AG04450 (cell line): ENCODE results near the gene PTCH1. TPM values are rescaled to one million over a fixed set of nuclear protein-coding genes. Genes with fewer than 3 reads are reported as not detected.

Source experiments
- CTCF ChIA-PET: fragments of 300-600, 350-600 bp; formaldehyde crosslinking; extraction: SDS; loops from one replicate; lab custom pipeline; 2022; ENCODE audit warnings: antibody characterized with exemption, inconsistent platforms; lab: Charles Lee
- POLR2A ChIA-PET: fragments of 350-600 bp; formaldehyde crosslinking; extraction: SDS; loops from one replicate; lab custom pipeline; 2021; ENCODE audit warnings: antibody characterized with exemption, inconsistent platforms; lab: Yijun Ruan, JAX
- DNase-seq: peaks from one replicate; pipeline ENCODE4 v3.0.0-alpha.2; 2011; ENCODE audit warnings: low read depth, low spot score
- H3K27ac ChIP-seq: one replicate; pipeline ENCODE4 v1.5.1; 2012; ENCODE audit warnings: low read depth, low read length, control low read depth
- H3K27me3 ChIP-seq: one replicate; pipeline ENCODE4 v1.6.0; 2012; ENCODE audit warnings: low read length; ENCODE audit not compliant: control insufficient read depth, insufficient read depth
- H3K4me3 ChIP-seq: 2 replicates; pipeline ENCODE4 v1.5.1; 2011; ENCODE audit warnings: mild to moderate bottlenecking, low read depth, low read length, control low read depth
- H3K9me3 ChIP-seq: 2 replicates; pipeline ENCODE4 v1.5.1; 2012; ENCODE audit warnings: low read length; ENCODE audit not compliant: control insufficient read depth, insufficient read depth
- polyA plus RNA-seq: library from polyadenylated mRNA; depleted of rRNA; stranded (reverse); fragments of >200 nt; gene quantifications from 2 replicates; pipeline ENCODE4 v1.2.3, GENCODE V29; 2011
- TF ChIP-seq, protein P1 (sequence below): IDR thresholded peaks from 2 replicates; pipeline ENCODE4 v1.5.1; 2011; ENCODE audit warnings: low read depth, low read length, control low read depth, inconsistent platforms

PTCH1 gene
- polyA plus RNA-seq, 1 experiment: 7.3 TPM

- DNase-seq: no peak
- ChIA-PET POLR2A (interaction anchor here (1.1 kb wide), 1 partner anchor 11 kb away, joined by 5 read pairs; no protein-coding TSS in a partner anchor), CTCF (no interaction called here)
- no peak overlapping the region for H3K4me3 ChIP-seq
- H3K27me3 ChIP-seq: no peaks in the 10 kb centered on the region
- no peaks in the 10 kb centered on the region; the same call in 1 of the 2 replicates for H3K9me3 ChIP-seq
- H3K27ac ChIP-seq: no peak overlapping the region
- TF ChIP-seq, protein P1, sequence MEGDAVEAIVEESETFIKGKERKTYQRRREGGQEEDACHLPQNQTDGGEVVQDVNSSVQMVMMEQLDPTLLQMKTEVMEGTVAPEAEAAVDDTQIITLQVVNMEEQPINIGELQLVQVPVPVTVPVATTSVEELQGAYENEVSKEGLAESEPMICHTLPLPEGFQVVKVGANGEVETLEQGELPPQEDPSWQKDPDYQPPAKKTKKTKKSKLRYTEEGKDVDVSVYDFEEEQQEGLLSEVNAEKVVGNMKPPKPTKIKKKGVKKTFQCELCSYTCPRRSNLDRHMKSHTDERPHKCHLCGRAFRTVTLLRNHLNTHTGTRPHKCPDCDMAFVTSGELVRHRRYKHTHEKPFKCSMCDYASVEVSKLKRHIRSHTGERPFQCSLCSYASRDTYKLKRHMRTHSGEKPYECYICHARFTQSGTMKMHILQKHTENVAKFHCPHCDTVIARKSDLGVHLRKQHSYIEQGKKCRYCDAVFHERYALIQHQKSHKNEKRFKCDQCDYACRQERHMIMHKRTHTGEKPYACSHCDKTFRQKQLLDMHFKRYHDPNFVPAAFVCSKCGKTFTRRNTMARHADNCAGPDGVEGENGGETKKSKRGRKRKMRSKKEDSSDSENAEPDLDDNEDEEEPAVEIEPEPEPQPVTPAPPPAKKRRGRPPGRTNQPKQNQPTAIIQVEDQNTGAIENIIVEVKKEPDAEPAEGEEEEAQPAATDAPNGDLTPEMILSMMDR: no peak
Observed at GRCh38 chr9:95451065-95451426, 65.7 kb downstream of the PTCH1 start.

GRCh38 chr9:95450171-95451064 is 66.4 kb downstream of the PTCH1 start:
- no peaks in the 10 kb centered on the region; the same call in 1 of the 2 replicates for H3K9me3 ChIP-seq
- CTCF ChIA-PET: no interaction called here
- TF ChIP-seq, protein P1: no peak
- no peak overlapping the region for H3K4me3 ChIP-seq
- no peak overlapping the region for H3K27ac ChIP-seq
- H3K27me3 ChIP-seq: no peaks in the 10 kb centered on the region
- POLR2A ChIA-PET: interaction anchor here (1.1 kb wide), 1 partner anchor 12 kb away, joined by 5 read pairs; no protein-coding TSS in a partner anchor
- no peak for DNase-seq

DNA sequence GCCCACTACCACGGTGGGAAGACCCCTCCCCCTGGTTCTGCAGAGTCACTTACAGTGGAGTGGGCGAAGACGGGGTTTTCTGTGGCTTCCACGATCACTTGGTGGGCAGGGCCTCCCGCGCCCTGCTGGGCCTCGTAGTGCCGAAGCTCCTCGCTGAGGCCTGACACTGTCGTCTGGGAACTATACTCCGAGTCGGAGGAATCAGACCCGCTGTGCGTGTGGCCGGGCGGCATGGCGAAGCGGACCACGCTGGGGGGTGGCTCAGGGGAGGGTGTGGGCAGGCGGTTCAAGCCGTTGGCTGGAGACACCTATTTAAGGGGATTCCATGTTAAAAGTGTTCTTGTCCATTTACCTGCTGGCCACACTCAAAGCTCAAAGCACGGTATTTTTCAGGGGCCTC is 67.8 kb downstream of the PTCH1 start:
- Histone ChIP-seq H3K9me3 (no peaks in the 10 kb centered on the region; the same call in 1 of the 2 replicates), H3K4me3 (no peak overlapping the region), H3K27ac (no peak overlapping the region), H3K27me3 (no peaks in the 10 kb centered on the region)
- DNase-seq: no peak
- ChIA-PET POLR2A (no interaction called here), CTCF (interaction anchor here (0.5 kb wide), 1 partner anchor 14 kb away, joined by 7 read pairs; no protein-coding TSS in a partner anchor)
- TF ChIP-seq, protein P1: no peak

DNA sequence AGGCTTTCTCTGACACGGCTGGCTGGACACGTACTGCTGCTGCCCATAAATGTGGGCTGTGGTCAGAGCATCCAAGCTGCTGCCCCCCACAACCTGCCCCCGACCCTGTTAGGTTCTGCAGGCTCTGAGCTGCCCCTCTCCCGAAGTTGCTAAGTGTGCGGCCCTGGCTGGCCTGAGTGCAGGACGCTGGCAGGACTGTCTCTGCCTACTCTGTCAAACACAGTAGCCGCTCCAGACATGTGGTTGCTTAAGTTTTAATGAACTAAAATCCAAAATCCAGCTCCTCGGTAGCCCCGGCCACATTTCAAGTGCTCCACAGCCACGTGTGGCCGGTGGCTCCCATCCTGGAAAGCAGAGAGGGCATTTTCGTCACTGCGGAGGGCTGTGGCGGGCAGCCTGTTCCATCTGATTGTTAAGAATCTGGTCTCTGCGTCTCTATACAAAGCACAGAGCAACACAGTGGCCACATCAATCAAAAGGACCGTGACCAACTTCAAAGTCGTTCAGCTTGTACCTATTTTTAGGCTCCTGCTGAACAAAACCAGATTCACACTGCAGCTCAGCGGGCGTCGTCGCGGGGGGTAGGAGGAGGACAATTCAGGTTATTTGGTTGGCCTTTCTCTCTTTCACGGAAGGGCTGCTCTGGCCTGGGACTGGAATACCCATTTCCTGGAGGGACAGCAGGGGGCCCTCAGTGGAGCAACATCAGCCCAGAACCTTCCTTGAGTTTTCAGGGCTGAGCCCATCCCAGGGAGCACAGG is 68.9 kb downstream of the PTCH1 start:
- TF ChIP-seq, protein P1: no peak
- ChIA-PET CTCF (interaction anchor here (0.6 kb wide), 1 partner anchor 15 kb away, joined by 3 read pairs; no protein-coding TSS in a partner anchor), POLR2A (interaction anchor here (0.6 kb wide), 1 partner anchor 58 kb away, joined by 8 read pairs; no protein-coding TSS in a partner anchor)

More for the DNA sequence above, 68.9 kb downstream of the PTCH1 start:
- no peaks in the 10 kb centered on the region for H3K27me3 ChIP-seq
- H3K4me3 ChIP-seq: no peak overlapping the region
- no peak overlapping the region for H3K27ac ChIP-seq
- no peak for DNase-seq
- no peaks in the 10 kb centered on the region; the same call in 1 of the 2 replicates for H3K9me3 ChIP-seq
